ENCODE data around the gene PKLR.
"Not testable (repeated sequence)": the region's sequence is repeated elsewhere in the genome, so short reads cannot be mapped to it uniquely, and the experiment has no call there.

The PKLR gene

GRCh38 chr1:155255243-155256007, 45.8 kb downstream of the PKLR start, which contains the start of gene ENTREP3:
Gene ENTREP3 (minus strand): TSS chr1:155255483. CDS start chr1:155254877, 606 bp downstream.
- DNase-seq (ENCODE audit: low read depth in 3 of 3), result peak; percentile 55 to 81 (median 72)

- no peak for DNase-seq (ENCODE audit: low read depth in 3 of 3)
These were observed 46.5 kb downstream of the PKLR start for GRCh38 chr1:155254714-155255242.

- no peak for DNase-seq (ENCODE audit: low read depth in 3 of 3)
These were observed 47.0 kb downstream of the PKLR start for GRCh38 chr1:155254228-155254713.

- DNase-seq (ENCODE audit: low read depth in 3 of 3), result no peak
These were observed 47.4 kb downstream of the PKLR start for GRCh38 chr1:155253797-155254196.

- no peak for DNase-seq (ENCODE audit: low read depth in 3 of 3)
These were observed 48.0 kb downstream of the PKLR start for GRCh38 chr1:155253208-155253607.

- DNase-seq (ENCODE audit: low read depth in 3 of 3), result no peak
These were observed 49.7 kb downstream of the PKLR start for GRCh38 chr1:155251566-155251965.

- peak; percentile 94 to 96 (median 95) for DNase-seq (ENCODE audit: low read depth in 3 of 3)
These were observed 50.4 kb downstream of the PKLR start for GRCh38 chr1:155250633-155251449.

- no peak for DNase-seq (ENCODE audit: low read depth in 3 of 3)
These were observed 51.0 kb downstream of the PKLR start for GRCh38 chr1:155250246-155250632.

GRCh38 chr1:155247667-155248553, 53.3 kb downstream of the PKLR start:
- DNase-seq (ENCODE audit: low read depth in 3 of 3), result no peak

- not testable (repeated sequence) for DNase-seq (ENCODE audit: low read depth in 3 of 3)
These were observed 54.4 kb downstream of the PKLR start for GRCh38 chr1:155246796-155247195.

GRCh38 chr1:155245163-155245524, 56.1 kb downstream of the PKLR start:
- no peak for DNase-seq (ENCODE audit: low read depth in 3 of 3)

GRCh38 chr1:155244368-155245162, 56.7 kb downstream of the PKLR start:
- peak; percentile 80 to 95 (median 84) for DNase-seq (ENCODE audit: low read depth in 3 of 3)

GRCh38 chr1:155242805-155243358, 58.4 kb downstream of the PKLR start:
- DNase-seq (ENCODE audit: low read depth in 3 of 3), result no peak

- DNase-seq (ENCODE audit: low read depth in 3 of 3), result no peak
These were observed 59.4 kb downstream of the PKLR start for GRCh38 chr1:155241841-155242264.

GRCh38 chr1:155241069-155241679, 60.1 kb downstream of the PKLR start:
- DNase-seq (ENCODE audit: low read depth in 3 of 3), result peak in 2 of 3 experiments; percentile 35 to 60
